ENCODE data around the gene PMFBP1.

DNA sequence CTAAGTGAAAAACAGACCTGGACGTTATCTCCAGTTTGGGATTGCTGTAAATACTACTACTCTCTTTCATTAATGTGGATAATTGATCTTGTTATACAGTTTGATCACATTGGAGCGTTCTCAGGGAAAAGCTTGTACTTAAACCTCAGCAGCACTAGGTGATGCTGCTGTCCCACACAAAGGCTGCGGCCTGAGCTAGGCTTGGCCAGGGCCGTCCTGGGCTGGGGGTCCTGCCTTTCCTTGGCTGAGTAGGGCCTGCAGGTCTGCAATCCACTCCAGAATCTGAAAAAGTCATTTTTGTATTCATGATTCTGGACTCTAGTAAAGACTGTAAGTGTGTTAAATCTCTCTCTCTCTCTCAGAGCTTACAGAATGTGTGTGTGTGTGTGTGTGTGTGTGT is 23.7 kb upstream of the PMFBP1 start:
- no peak for TF ChIP-seq BHLHE40 (IDR thresholded peaks at IDR 0.05; ENCODE audit: borderline replicate concordance in 1 of 2, low read depth in 2 of 2, low read length in 1 of 2)
- no peak for TF ChIP-seq RCOR1 (conservative IDR thresholded peaks at IDR 0.05; ENCODE audit: low read depth, low read length)
- no peak for TF ChIP-seq NFYA (IDR thresholded peaks at IDR 0.05; ENCODE audit: borderline replicate concordance, low read depth, low read length)
- TF ChIP-seq SMAD1 (IDR thresholded peaks at IDR 0.05; ENCODE audit: low read depth, partially characterized antibody), result no peak
